ENCODE results near the gene LAMA5. TPM values are rescaled to one million over a fixed set of nuclear protein-coding genes. Genes with fewer than 3 reads are reported as not detected.

LAMA5 gene
- total RNA-seq, 1 experiment from 2014 or later = 321 TPM

DNA sequence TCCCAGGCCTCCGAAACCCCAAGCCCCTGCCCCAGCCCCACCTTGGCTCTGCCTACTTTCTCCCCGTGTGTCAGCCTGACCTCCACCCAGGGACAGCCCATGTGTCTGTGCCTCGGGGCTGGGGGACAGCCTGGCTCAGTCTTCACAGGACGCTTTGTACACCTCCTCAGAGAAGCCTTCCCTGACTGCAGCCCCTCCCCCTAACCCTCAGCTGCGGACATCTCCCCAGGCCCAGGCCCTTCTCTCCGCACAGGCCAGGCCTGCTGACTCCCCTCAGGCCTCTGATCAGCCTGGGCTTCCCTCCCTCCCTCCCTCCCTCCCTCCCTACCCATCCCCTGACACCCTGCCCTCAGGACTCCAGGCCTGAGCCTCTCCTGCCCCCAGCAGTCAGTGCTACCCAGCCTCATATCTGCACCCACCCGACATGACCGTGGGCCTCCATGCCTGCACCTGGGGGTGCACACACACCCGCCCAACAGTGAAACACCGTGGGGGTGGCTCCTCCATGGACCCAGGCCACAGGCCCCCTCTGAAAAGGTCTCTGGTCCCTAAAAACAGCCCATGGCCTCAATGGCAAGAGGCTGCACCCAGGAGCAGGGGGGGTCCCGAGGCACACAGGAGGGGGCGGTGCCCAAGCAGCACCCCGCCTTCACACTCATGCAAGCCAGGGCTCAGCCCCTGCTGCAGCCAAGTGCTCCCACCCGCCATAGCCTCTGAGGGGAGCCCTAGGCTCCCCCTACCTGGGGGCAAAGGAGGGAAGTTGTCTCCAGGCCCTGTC lies 12.9 kb downstream of the LAMA5 start:
- CTCF ChIA-PET = no interaction called here

More for the DNA sequence above, 12.9 kb downstream of the LAMA5 start:
- ATAC-seq (no peak), DNase-seq (ENCODE audit: low read depth, low spot score) (no peak)
- Histone ChIP-seq H3K27ac (ENCODE audit: low read depth, low read length) (peak overlapping the region; percentile 91; the same call in 1 of the 2 replicates), H3K27me3 (ENCODE audit: insufficient read depth, low read length) (no peaks in the 10 kb centered on the region), H4K20me1 (ENCODE audit: insufficient read depth) (no peaks in the 10 kb centered on the region), H3K4me1 (ENCODE audit: control insufficient read depth in 1 of 2, insufficient read depth in 2 of 2, low read length in 2 of 2) (peaks cover 63 to 88% of the 10 kb centered on the region in 2 experiments), H3K9me3 (ENCODE audit: control insufficient read depth in 1 of 2, insufficient read depth in 1 of 2, low read depth in 1 of 2, low read length in 2 of 2) (no peaks in the 10 kb centered on the region), H2AFZ (ENCODE audit: low read depth, low read length, poor library complexity, severe bottlenecking) (no peak overlapping the region), H3K9ac (ENCODE audit: low read length) (no peak overlapping the region), H3K79me2 (ENCODE audit: insufficient read depth, low read length) (peaks cover 72% of the 10 kb centered on the region), H3K4me2 (ENCODE audit: low read length) (no peak overlapping the region), H3K9me2 (ENCODE audit: insufficient read depth) (no peaks in the 10 kb centered on the region), H3K36me3 (ENCODE audit: control insufficient read depth in 1 of 2, insufficient read depth in 2 of 2, low read length in 2 of 2) (peaks cover 3 to 25% of the 10 kb centered on the region in 2 experiments; a peak in 2 of 4 replicates), H3K4me3 (replicated peaks in 1 of 2; ENCODE audit: low read depth in 1 of 2, low read length in 2 of 2) (no peak overlapping the region)
- ChIA-PET RAD21 (ENCODE audit: low non-redundant PET in 1 of 2, low total read pairs in 2 of 2, uncharacterized antibody in 2 of 2, unreplicated experiment in 2 of 2) (no interaction called here), POLR2A (no interaction called here)
- intact Hi-C loops (cut with micrococcal nuclease) = no loop called here
- no TSS peak for BruUV-seq (replicated peaks)
- TF ChIP-seq ATF3 (IDR thresholded peaks at IDR 0.05) (no peak), POLR2A (IDR thresholded peaks at IDR 0.05; ENCODE audit: borderline replicate concordance, extremely low read depth, insufficient read depth, insufficient read length) (no peak), EZH2 (IDR thresholded peaks at IDR 0.05) (no peak), CEBPB (IDR thresholded peaks at IDR 0.05; ENCODE audit: low read depth) (no peak), TCF7L2 (IDR thresholded peaks at IDR 0.05; ENCODE audit: borderline replicate concordance, extremely low read depth, insufficient read depth, insufficient read length) (no peak), EZH2phosphoT487 (IDR thresholded peaks at IDR 0.05; ENCODE audit: borderline replicate concordance) (no peak)
- TF ChIP-seq, protein P1, sequence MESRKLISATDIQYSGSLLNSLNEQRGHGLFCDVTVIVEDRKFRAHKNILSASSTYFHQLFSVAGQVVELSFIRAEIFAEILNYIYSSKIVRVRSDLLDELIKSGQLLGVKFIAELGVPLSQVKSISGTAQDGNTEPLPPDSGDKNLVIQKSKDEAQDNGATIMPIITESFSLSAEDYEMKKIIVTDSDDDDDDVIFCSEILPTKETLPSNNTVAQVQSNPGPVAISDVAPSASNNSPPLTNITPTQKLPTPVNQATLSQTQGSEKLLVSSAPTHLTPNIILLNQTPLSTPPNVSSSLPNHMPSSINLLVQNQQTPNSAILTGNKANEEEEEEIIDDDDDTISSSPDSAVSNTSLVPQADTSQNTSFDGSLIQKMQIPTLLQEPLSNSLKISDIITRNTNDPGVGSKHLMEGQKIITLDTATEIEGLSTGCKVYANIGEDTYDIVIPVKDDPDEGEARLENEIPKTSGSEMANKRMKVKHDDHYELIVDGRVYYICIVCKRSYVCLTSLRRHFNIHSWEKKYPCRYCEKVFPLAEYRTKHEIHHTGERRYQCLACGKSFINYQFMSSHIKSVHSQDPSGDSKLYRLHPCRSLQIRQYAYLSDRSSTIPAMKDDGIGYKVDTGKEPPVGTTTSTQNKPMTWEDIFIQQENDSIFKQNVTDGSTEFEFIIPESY (IDR thresholded peaks at IDR 0.05; ENCODE audit: extremely low read depth, insufficient replicate concordance, low read length) = no peak
